SK-N-SH (cell line): Measurements from ENCODE around the gene LRCOL1.

Experiments used
- CTCF ChIP-seq: fragments of 200-600 bp; sonication (generic); IDR thresholded peaks from 2 replicates; pipeline ENCODE4 v1.6.1; 2017; ENCODE audit warnings: antibody characterized with exemption, mild to moderate bottlenecking, moderate library complexity
- EP300 ChIP-seq, 2 experiments: IDR thresholded peaks; 2 replicates each; pipeline versions ENCODE4 v1.4.0 to v1.6.1; 2012; ENCODE audit warnings: borderline replicate concordance in 1 of 2, low read depth in 1 of 2, low read length in 1 of 2
- EZH2phosphoT487 ChIP-seq: fragments of 200-600 bp; sonication (generic); IDR thresholded peaks from 2 replicates; pipeline ENCODE4 v1.6.1; 2017; ENCODE audit warnings: low read depth, mixed run types, mild to moderate bottlenecking, antibody characterized with exemption, moderate library complexity, borderline replicate concordance
- FOXM1 ChIP-seq: IDR thresholded peaks from 2 replicates; pipeline ENCODE4 v1.4.0; 2012; ENCODE audit warnings: low read depth, mild to moderate bottlenecking
- GABPA ChIP-seq: IDR thresholded peaks from 2 replicates; pipeline ENCODE4 v1.4.0; 2012; ENCODE audit warnings: low read depth, mild to moderate bottlenecking
- POLR2AphosphoS5 ChIP-seq: IDR thresholded peaks from 2 replicates; pipeline ENCODE4 v1.6.1; 2012; ENCODE audit warnings: low read depth, low read length
- RAD21 ChIP-seq: IDR thresholded peaks from 2 replicates; pipeline ENCODE4 v1.6.1; 2012; ENCODE audit warnings: mild to moderate bottlenecking, low read length
- TAF1 ChIP-seq: IDR thresholded peaks from 2 replicates; pipeline ENCODE4 v1.6.1; 2012; ENCODE audit warnings: low read depth, mild to moderate bottlenecking, low read length, moderate library complexity, borderline replicate concordance
- TF ChIP-seq, protein P1 (sequence below): fragments of 150-350 bp; IDR thresholded peaks from 2 replicates; pipeline ENCODE4 v1.6.1; 2017; ENCODE audit warnings: antibody characterized with exemption, low read length, low read depth, borderline replicate concordance
- TF ChIP-seq, protein P2 (sequence below): IDR thresholded peaks from 2 replicates; pipeline ENCODE4 v1.4.0; 2012; ENCODE audit warnings: low read depth, borderline replicate concordance

- TF ChIP-seq CTCF, result no peak
- TF ChIP-seq TAF1, result no peak
- TF ChIP-seq FOXM1, result no peak
- TF ChIP-seq, protein P1, sequence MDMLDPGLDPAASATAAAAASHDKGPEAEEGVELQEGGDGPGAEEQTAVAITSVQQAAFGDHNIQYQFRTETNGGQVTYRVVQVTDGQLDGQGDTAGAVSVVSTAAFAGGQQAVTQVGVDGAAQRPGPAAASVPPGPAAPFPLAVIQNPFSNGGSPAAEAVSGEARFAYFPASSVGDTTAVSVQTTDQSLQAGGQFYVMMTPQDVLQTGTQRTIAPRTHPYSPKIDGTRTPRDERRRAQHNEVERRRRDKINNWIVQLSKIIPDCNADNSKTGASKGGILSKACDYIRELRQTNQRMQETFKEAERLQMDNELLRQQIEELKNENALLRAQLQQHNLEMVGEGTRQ, result no peak
- TF ChIP-seq GABPA, result no peak
- no peak for TF ChIP-seq EP300 (IDR thresholded peaks at IDR 0.05; ENCODE audit: borderline replicate concordance in 1 of 2, low read depth in 1 of 2, low read length in 1 of 2)
- no peak for TF ChIP-seq EZH2phosphoT487
- no peak for TF ChIP-seq RAD21
- TF ChIP-seq, protein P2, sequence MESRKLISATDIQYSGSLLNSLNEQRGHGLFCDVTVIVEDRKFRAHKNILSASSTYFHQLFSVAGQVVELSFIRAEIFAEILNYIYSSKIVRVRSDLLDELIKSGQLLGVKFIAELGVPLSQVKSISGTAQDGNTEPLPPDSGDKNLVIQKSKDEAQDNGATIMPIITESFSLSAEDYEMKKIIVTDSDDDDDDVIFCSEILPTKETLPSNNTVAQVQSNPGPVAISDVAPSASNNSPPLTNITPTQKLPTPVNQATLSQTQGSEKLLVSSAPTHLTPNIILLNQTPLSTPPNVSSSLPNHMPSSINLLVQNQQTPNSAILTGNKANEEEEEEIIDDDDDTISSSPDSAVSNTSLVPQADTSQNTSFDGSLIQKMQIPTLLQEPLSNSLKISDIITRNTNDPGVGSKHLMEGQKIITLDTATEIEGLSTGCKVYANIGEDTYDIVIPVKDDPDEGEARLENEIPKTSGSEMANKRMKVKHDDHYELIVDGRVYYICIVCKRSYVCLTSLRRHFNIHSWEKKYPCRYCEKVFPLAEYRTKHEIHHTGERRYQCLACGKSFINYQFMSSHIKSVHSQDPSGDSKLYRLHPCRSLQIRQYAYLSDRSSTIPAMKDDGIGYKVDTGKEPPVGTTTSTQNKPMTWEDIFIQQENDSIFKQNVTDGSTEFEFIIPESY, result no peak
- TF ChIP-seq POLR2AphosphoS5, result no peak
Observed at GRCh38 chr12:132624186-132624855, 13.9 kb upstream of the LRCOL1 start.
